ENCODE data around the gene TBC1D17. TPM values are rescaled to one million over a fixed set of nuclear protein-coding genes. Genes with fewer than 3 reads are reported as not detected.

Gene TBC1D17
- total RNA-seq, 4 donors from 2014 or later, result 47.7 to 56.5 (median 49.0) TPM

GRCh38 chr19:49913720-49914119 is 36.2 kb downstream of the TBC1D17 start:
- peaks cover 0 to 25% (median 8%) of the 10 kb centered on the region in 4 donors for H3K4me1 ChIP-seq
- peaks cover 0 to 72% (median 0%) of the 10 kb centered on the region in 3 donors for H3K36me3 ChIP-seq

GRCh38 chr19:49915271-49915670 is 37.8 kb downstream of the TBC1D17 start:
- Histone ChIP-seq H3K9me3 (no peaks in the 10 kb centered on the region), H3K27me3 (no peaks in the 10 kb centered on the region), H3K4me1 (peaks cover 0 to 24% (median 8%) of the 10 kb centered on the region in 4 donors), H3K27ac (no peak overlapping the region), H3K4me3 (no peak overlapping the region), H3K36me3 (peaks cover 0 to 56% (median 0%) of the 10 kb centered on the region in 3 donors)
- no peak for DNase-seq (ENCODE audit: low spot score in 2 of 2)
- WGBS, 2 donors, result 95 to 98% methylated on average over 6 of the region's 6 CpGs
- no peak for TF ChIP-seq CTCF (IDR thresholded peaks at IDR 0.05)
- TF ChIP-seq POLR2A (IDR thresholded peaks at IDR 0.05), result no peak
- no peak for TF ChIP-seq EP300 (IDR thresholded peaks at IDR 0.05)

More at GRCh38 chr19:49913720-49914119, 36.2 kb downstream of the TBC1D17 start:
- no peak for TF ChIP-seq CTCF (IDR thresholded peaks at IDR 0.05)
- TF ChIP-seq POLR2A (IDR thresholded peaks at IDR 0.05), result no peak
- no peak for TF ChIP-seq EP300 (IDR thresholded peaks at IDR 0.05)
- Histone ChIP-seq H3K9me3 (no peaks in the 10 kb centered on the region), H3K4me3 (no peak overlapping the region), H3K27ac (no peak overlapping the region), H3K27me3 (no peaks in the 10 kb centered on the region)
- no peak for DNase-seq (ENCODE audit: low spot score in 2 of 2)
- 89 to 92% methylated on average over 10 of the region's 10 CpGs for WGBS, 2 donors

- no peaks in the 10 kb centered on the region for H3K27me3 ChIP-seq
- H3K4me3 ChIP-seq, result no peak overlapping the region
- H3K36me3 ChIP-seq, result peaks cover 0 to 72% (median 0%) of the 10 kb centered on the region in 3 donors
- no peaks in the 10 kb centered on the region for H3K9me3 ChIP-seq
- peaks cover 0 to 7% (median 0%) of the 10 kb centered on the region in 4 donors for H3K4me1 ChIP-seq
- 80 to 82% methylated on average over 21 of the region's 21 CpGs for WGBS, 2 donors
- TF ChIP-seq CTCF (IDR thresholded peaks at IDR 0.05) (no peak), POLR2A (IDR thresholded peaks at IDR 0.05) (no peak), EP300 (IDR thresholded peaks at IDR 0.05) (no peak)
- no peak overlapping the region for H3K27ac ChIP-seq
- DNase-seq (ENCODE audit: low spot score in 2 of 2), result no peak
Measured at GRCh38 chr19:49916839-49917733, 39.6 kb downstream of the TBC1D17 start.

GRCh38 chr19:49918089-49918488 is 40.6 kb downstream of the TBC1D17 start:
- WGBS, 2 donors, result 95 to 96% methylated on average over 8 of the region's 8 CpGs
- H3K27me3 ChIP-seq, result no peaks in the 10 kb centered on the region
- no peak for TF ChIP-seq POLR2A (IDR thresholded peaks at IDR 0.05)
- no peak for TF ChIP-seq EP300 (IDR thresholded peaks at IDR 0.05)
- TF ChIP-seq CTCF (IDR thresholded peaks at IDR 0.05), result no peak

More at GRCh38 chr19:49918089-49918488, 40.6 kb downstream of the TBC1D17 start:
- Histone ChIP-seq H3K27ac (no peak overlapping the region), H3K4me1 (peaks cover 0 to 4% (median 0%) of the 10 kb centered on the region in 4 donors), H3K4me3 (no peak overlapping the region), H3K9me3 (no peaks in the 10 kb centered on the region), H3K36me3 (peaks cover 0 to 73% (median 0%) of the 10 kb centered on the region in 3 donors)
- no peak for DNase-seq (ENCODE audit: low spot score in 2 of 2)
